ENCODE results near the gene GPR152. TPM values are rescaled to one million over a fixed set of nuclear protein-coding genes. Genes with fewer than 3 reads are reported as not detected.

The GPR152 gene
- total RNA-seq, 4 donors from 2014 or later, result not detected

DNA sequence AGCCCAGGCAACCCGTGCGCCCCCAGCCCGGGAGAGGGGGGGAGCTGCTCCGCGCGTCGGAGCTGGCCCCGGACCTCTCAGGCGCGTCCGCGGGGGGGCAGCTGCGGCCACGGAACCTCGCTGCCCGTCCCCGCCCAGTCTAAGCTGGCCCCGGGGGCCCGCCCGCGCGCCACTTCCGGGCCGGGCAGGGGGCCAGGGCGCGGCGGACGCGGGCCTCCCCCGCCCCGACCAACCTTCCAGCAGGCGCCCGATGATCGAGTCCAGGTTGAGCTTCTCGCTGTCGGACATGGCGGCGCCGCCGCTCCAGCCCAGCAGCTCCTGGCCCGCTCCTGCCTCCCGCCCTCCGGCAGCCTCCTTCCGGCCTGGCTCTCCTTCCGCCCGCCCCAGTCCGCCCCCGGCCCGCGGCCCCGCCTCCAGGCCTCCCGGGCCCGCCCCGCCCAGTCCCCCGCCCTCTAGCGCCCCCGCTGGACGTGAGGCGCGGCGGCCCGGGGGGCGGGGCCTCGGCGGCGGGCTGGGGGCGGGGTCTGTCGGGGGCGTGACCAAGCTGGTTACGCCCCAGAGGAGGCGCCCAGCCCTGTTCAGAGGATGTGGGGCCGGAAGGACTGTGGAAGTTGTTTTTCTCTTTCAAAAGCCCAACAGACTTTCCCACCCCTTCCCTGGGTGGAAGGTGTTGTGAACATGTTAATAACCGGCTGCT is 50.9 kb downstream of the GPR152 start, which contains the start of gene PPP1CA:
Gene PPP1CA, minus strand, starts transcription at position 364 of the 697 bp plus-strand sequence. Its CDS starts 76 bp downstream, at position 288.
- TF ChIP-seq CTCF (IDR thresholded peaks at IDR 0.05), result no peak
- peak; percentile 94 for ATAC-seq (ENCODE audit: low FRiP score)
- peak; percentile 73 for DNase-seq (ENCODE audit: low spot score)

Small RNA genes lying within 50 kb of the gene (small RNA-seq; reads per million reads assigned to genes)
- gene MIR6752, result not detected

Other genes with a start within 250 kb of the GPR152 start
- gene GRK2, start 186.3 kb downstream of the GPR152 start, total RNA-seq, result 100 to 1,000 TPM in 1 of 4 donors, 10 to 100 TPM in 3; 42.6 to 106 (median 50.7) TPM
- gene ANKRD13D, start 163.4 kb downstream of the GPR152 start, total RNA-seq, result 10 to 100 TPM; 18.6 to 78.2 (median 28.6) TPM
- 10 to 100 TPM; 22.6 to 44.6 (median 28.3) TPM for gene SSH3, start 149.2 kb downstream of the GPR152 start, total RNA-seq
- 100 to 1,000 TPM in 1 of 4 donors, 10 to 100 TPM in 3; 67.5 to 141 (median 81.9) TPM for gene POLD4, start 99.2 kb downstream of the GPR152 start, total RNA-seq
- 10 to 100 TPM in 3 of 4 donors, 1 to 10 TPM in 1; 4.1 to 51.4 (median 25.1) TPM for gene CLCF1, start 79.1 kb downstream of the GPR152 start, total RNA-seq
- gene RAD9A, start 60.7 kb downstream of the GPR152 start, total RNA-seq, result 10 to 100 TPM in 2 of 4 donors, 1 to 10 TPM in 2; 5.5 to 18.0 (median 10.4) TPM
- gene PPP1CA, start 50.9 kb downstream of the GPR152 start, total RNA-seq, result 100 to 1,000 TPM in 2 of 4 donors, 10 to 100 TPM in 2; 91.9 to 110 (median 97.6) TPM
- gene TBC1D10C, start 48.6 kb downstream of the GPR152 start, total RNA-seq, result 1 to 10 TPM; 1.6 to 7.1 (median 3.4) TPM
- gene CARNS1, start 37.1 kb downstream of the GPR152 start, total RNA-seq, result 10 to 100 TPM in 1 of 4 donors, 1 to 10 TPM in 2, under 1 TPM in 1; 0.47 to 42.6 (median 7.5) TPM
- gene RPS6KB2, start 24.2 kb downstream of the GPR152 start, total RNA-seq, result 10 to 100 TPM; 27.4 to 45.0 (median 30.7) TPM
- 1 to 10 TPM; 5.5 to 6.7 (median 6.3) TPM for gene PTPRCAP, start 15.0 kb downstream of the GPR152 start, total RNA-seq
- gene CORO1B, start 9.3 kb downstream of the GPR152 start, total RNA-seq, result 10 to 100 TPM; 55.9 to 70.9 (median 63.9) TPM
- 1 to 10 TPM in 3 of 4 donors, under 1 TPM in 1; 0.65 to 4.6 (median 3.0) TPM for gene CABP4, start 2.6 kb upstream of the GPR152 start, total RNA-seq
- 10 to 100 TPM; 33.6 to 56.6 (median 44.0) TPM for gene TMEM134, start 16.5 kb upstream of the GPR152 start, total RNA-seq
- gene AIP, start 30.3 kb upstream of the GPR152 start, total RNA-seq, result 10 to 100 TPM; 51.2 to 67.5 (median 62.1) TPM
- 10 to 100 TPM; 15.0 to 58.2 (median 26.6) TPM for gene PITPNM1, start 52.6 kb upstream of the GPR152 start, total RNA-seq
- 10 to 100 TPM; 23.5 to 50.5 (median 34.7) TPM for gene CDK2AP2, start 55.4 kb upstream of the GPR152 start, total RNA-seq
- not detected for gene CABP2, start 70.7 kb upstream of the GPR152 start, total RNA-seq
- gene GSTP1, start 131.1 kb upstream of the GPR152 start, total RNA-seq, result 100 to 1,000 TPM; 435 to 948 (median 670) TPM
- gene NDUFV1, start 154.2 kb upstream of the GPR152 start, total RNA-seq, result 100 to 1,000 TPM; 143 to 233 (median 165) TPM
- 10 to 100 TPM in 2 of 4 donors, 1 to 10 TPM in 2; 5.5 to 15.4 (median 9.7) TPM for gene NUDT8, start 177.2 kb upstream of the GPR152 start, total RNA-seq
- gene TBX10, start 187.0 kb upstream of the GPR152 start, total RNA-seq, result not detected
- gene ACY3, start 198.0 kb upstream of the GPR152 start, total RNA-seq, result not detected
- gene ALDH3B2, start 221.9 kb upstream of the GPR152 start, total RNA-seq, result not detected

Measured in omental fat pad (tissue), 4 donors.